ENCODE measurements around the gene ZCCHC7. TPM values are rescaled to one million over a fixed set of nuclear protein-coding genes. Genes with fewer than 3 reads are reported as not detected.

Gene ZCCHC7
- total RNA-seq, 4 donors from 2014 or later = 12.4 to 56.9 (median 17.7) TPM

DNA sequence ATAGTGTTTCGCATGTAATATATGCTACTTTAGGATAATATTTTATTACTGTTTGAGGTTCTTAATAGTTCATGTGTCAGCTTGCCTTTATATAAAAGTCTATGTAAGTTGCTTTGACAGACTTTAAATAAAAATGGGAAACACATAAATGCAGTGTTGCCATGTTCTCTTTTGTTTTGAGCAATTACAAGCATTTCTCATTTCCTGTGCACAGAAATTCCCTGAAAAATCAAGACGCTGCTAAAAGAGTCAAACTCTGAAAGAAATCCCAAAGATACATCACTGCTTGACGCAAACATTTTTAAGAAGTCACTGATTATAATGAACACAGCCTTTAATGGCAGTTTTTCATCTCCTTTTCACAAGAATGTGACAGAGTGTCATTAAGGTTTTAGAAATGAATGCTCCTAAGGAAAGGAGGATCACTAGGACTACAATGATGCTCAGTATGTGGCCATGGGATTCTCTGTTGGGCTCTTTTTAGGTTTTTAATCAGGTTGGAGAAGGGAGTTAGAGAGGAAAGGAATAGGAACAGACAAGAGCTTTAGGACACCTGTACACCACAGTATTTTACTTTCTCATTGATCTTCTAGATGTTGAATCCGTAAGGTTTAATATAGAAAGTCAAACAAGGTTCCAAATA is 29.4 kb downstream of the ZCCHC7 start:
- no peaks in the 10 kb centered on the region for H3K36me3 ChIP-seq
- no peak overlapping the region for H3K4me3 ChIP-seq
- no peaks in the 10 kb centered on the region for H3K27me3 ChIP-seq
- no peak overlapping the region for H3K27ac ChIP-seq
- no peaks in the 10 kb centered on the region for H3K4me1 ChIP-seq
- no peak for DNase-seq
- no peaks in the 10 kb centered on the region for H3K9me3 ChIP-seq
- TF ChIP-seq POLR2A (IDR thresholded peaks at IDR 0.05) = no peak
- TF ChIP-seq, protein P1, sequence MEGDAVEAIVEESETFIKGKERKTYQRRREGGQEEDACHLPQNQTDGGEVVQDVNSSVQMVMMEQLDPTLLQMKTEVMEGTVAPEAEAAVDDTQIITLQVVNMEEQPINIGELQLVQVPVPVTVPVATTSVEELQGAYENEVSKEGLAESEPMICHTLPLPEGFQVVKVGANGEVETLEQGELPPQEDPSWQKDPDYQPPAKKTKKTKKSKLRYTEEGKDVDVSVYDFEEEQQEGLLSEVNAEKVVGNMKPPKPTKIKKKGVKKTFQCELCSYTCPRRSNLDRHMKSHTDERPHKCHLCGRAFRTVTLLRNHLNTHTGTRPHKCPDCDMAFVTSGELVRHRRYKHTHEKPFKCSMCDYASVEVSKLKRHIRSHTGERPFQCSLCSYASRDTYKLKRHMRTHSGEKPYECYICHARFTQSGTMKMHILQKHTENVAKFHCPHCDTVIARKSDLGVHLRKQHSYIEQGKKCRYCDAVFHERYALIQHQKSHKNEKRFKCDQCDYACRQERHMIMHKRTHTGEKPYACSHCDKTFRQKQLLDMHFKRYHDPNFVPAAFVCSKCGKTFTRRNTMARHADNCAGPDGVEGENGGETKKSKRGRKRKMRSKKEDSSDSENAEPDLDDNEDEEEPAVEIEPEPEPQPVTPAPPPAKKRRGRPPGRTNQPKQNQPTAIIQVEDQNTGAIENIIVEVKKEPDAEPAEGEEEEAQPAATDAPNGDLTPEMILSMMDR (IDR thresholded peaks at IDR 0.05) = no peak

DNA sequence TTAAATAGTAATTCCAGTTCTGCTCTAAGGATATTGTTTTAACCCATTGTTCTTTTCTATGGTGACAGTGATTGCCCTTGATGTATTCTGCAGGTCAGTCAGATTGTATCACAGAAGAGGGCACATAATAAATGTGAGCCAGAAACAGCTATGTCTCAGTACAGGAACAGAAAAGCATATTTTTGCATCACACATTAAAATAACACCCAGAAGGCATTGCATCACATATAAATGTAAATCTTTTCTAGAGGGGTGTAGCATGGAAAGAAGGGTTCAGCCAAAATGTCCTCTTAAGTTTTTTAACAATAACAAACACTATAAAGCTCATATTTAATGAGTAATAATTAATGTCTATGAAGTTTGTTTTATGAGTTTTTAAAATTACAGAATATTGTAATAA is 30.0 kb downstream of the ZCCHC7 start:
- H3K9me3 ChIP-seq = no peaks in the 10 kb centered on the region
- TF ChIP-seq, protein P1 (IDR thresholded peaks at IDR 0.05) = no peak
- no peak for TF ChIP-seq POLR2A (IDR thresholded peaks at IDR 0.05)
- no peak overlapping the region for H3K27ac ChIP-seq
- no peaks in the 10 kb centered on the region for H3K36me3 ChIP-seq
- no peaks in the 10 kb centered on the region for H3K27me3 ChIP-seq
- H3K4me3 ChIP-seq = no peak overlapping the region
- no peaks in the 10 kb centered on the region for H3K4me1 ChIP-seq
- no peak for DNase-seq

DNA sequence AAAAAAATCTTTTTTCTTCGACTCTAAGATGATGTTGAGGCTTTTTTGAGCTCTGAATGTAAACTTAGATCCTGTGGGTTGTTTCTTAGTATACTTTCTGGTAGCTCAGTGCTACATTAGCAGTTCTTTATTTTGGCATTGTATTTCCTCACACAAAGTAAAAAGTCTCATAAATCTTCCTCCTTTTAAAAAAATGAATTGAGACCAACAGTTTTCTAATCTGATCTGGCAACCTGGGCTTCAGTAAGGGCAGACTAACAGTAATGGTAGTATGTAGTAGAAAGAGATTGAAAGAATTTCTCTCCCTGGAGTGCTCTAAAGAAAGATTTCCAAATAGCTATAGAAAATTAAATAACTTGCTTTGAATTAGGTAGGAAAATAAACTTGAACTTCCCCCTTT is 31.4 kb downstream of the ZCCHC7 start:
- Histone ChIP-seq H3K4me3 (no peak overlapping the region), H3K36me3 (no peaks in the 10 kb centered on the region), H3K27me3 (no peaks in the 10 kb centered on the region), H3K27ac (no peak overlapping the region), H3K4me1 (no peaks in the 10 kb centered on the region), H3K9me3 (no peaks in the 10 kb centered on the region)
- TF ChIP-seq, protein P1 (IDR thresholded peaks at IDR 0.05) = no peak
- no peak for TF ChIP-seq POLR2A (IDR thresholded peaks at IDR 0.05)
- no peak for DNase-seq

DNA sequence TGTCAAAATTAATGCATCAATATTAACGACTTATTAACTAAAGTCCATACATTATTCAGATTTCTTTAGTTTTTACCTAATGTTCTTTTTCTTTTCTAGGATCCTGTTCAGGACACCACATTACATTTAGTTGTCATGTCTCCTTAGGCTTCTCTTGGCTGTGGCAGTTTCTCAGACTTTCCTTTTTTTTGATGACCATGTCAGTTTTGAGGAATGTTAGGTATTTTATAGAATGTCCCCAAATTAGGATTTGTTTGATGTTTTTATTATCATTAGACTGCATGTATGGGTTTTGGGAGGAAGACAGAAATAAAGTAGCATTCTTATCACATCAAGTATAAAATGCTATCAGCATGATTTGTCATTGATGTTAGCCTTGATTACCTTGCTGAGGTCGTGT is 32.0 kb downstream of the ZCCHC7 start:
- no peaks in the 10 kb centered on the region for H3K36me3 ChIP-seq
- no peaks in the 10 kb centered on the region for H3K9me3 ChIP-seq
- H3K27ac ChIP-seq = no peak overlapping the region
- no peak overlapping the region for H3K4me3 ChIP-seq
- TF ChIP-seq, protein P1 (IDR thresholded peaks at IDR 0.05) = no peak
- TF ChIP-seq POLR2A (IDR thresholded peaks at IDR 0.05) = no peak
- H3K4me1 ChIP-seq = no peaks in the 10 kb centered on the region
- DNase-seq = no peak
- H3K27me3 ChIP-seq = no peaks in the 10 kb centered on the region

DNA sequence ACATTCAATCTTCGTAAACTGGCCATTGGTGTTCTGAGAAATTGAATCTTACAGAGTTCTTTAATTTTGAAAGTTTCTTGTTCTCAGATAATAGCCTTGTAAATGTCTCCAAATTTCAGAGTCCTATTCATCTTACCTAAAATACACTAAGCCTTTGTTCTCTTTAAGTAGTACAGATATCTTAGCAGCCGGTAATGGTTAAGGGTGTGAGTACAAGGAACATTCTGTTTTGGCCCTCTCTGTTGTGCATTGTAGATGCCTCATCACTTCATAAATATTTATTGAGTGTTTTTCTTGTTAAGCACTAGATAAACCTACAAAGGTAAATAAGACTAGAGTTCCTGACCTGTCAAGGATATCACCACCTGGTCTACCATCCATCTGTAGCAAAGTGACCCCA is 35.2 kb downstream of the ZCCHC7 start:
- Histone ChIP-seq H3K27me3 (no peaks in the 10 kb centered on the region), H3K9me3 (no peaks in the 10 kb centered on the region), H3K4me1 (no peaks in the 10 kb centered on the region), H3K27ac (no peak overlapping the region), H3K36me3 (no peaks in the 10 kb centered on the region), H3K4me3 (no peak overlapping the region)
- DNase-seq = no peak
- TF ChIP-seq, protein P1 (IDR thresholded peaks at IDR 0.05) = no peak
- no peak for TF ChIP-seq POLR2A (IDR thresholded peaks at IDR 0.05)

DNA sequence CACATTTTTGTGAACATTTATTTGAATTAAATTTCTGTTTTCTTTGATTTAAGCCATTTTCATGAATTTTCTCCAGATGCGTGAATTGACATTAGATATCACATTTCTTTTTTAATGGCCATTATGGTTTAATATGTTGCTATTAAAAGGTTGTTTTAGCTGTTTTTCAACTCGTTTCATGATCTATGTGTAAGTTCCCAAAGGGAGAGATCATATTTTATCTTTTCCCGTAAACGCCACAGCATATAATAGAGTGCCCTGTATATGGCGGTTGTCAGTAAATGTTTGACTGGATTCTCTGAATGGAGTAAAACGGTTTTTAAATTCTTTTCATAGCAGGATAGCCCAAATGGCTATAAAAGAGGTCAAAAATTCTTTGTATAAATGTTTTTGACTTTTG is 35.8 kb downstream of the ZCCHC7 start:
- TF ChIP-seq, protein P1 (IDR thresholded peaks at IDR 0.05) = no peak
- TF ChIP-seq POLR2A (IDR thresholded peaks at IDR 0.05) = no peak
- H3K4me1 ChIP-seq = no peaks in the 10 kb centered on the region
- H3K9me3 ChIP-seq = no peaks in the 10 kb centered on the region
- no peaks in the 10 kb centered on the region for H3K36me3 ChIP-seq
- H3K4me3 ChIP-seq = no peak overlapping the region
- no peak overlapping the region for H3K27ac ChIP-seq
- H3K27me3 ChIP-seq = no peaks in the 10 kb centered on the region
- DNase-seq = no peak
